ENCODE data around the gene PSMD13. TPM values are rescaled to one million over a fixed set of nuclear protein-coding genes. Genes with fewer than 3 reads are reported as not detected.
"Not testable (repeated sequence)": the region's sequence is repeated elsewhere in the genome, so short reads cannot be mapped to it uniquely, and the experiment has no call there.

PSMD13 gene
- total RNA-seq, 1 donor from 2014 or later: 272 TPM

DNA sequence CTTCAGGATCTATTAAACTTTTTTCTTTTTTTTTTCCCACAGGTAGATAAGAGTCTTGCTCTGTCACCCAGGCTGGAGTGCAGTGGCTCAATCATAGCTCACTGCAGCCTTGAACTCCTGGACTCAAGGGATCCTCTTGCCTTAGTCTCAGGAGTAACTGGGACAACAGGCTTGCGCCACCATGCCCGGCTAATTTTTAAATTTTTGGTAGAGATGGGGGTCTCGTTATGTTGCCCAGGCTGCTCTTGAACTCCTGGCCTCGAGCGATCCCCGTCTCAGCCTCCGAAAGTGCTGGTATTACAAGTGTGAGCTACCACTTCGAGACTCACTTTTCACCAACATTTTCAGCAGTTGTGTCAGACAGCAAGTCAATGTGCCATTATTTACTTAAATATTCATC is 1.6 kb upstream of the PSMD13 start:
- Mint-ChIP-seq H3K4me3 (peak overlapping the region; percentile 97), H3K27me3 (no peaks in the 10 kb centered on the region), H3K36me3 (ENCODE audit: low read depth) (peaks cover 24% of the 10 kb centered on the region), H3K27ac (peak overlapping the region; percentile 95), H3K9me3 (no peaks in the 10 kb centered on the region), H3K4me1 (peaks cover 33% of the 10 kb centered on the region)
- DNase-seq: no peak
- intact Hi-C loops (cut with micrococcal nuclease): no loop called here

DNA sequence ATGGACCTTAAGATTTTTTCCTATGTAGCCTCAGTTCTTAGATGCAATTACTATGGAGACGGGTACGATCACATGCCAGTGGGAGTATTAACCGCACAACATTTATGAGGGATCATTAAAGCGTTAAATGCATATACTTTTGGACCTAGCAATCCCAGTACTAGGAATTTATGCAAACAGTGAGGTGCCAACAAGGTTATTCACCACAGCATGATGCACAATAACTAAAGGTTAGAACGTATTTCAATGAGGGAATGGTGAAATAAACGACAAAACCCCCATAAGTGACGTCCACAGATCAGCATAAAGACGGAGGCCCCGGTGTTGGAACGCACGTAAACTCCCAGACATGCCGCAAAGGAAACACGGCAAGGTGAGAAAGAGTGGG is 1.2 kb upstream of the PSMD13 start:
- DNase-seq: no peak
- Mint-ChIP-seq H3K4me3 (peak overlapping the region; percentile 97), H3K9me3 (no peaks in the 10 kb centered on the region), H3K27me3 (no peaks in the 10 kb centered on the region), H3K4me1 (peaks cover 35% of the 10 kb centered on the region), H3K27ac (peak overlapping the region; percentile 95), H3K36me3 (ENCODE audit: low read depth) (peaks cover 26% of the 10 kb centered on the region)
- intact Hi-C loops (cut with micrococcal nuclease): no loop called here

DNA sequence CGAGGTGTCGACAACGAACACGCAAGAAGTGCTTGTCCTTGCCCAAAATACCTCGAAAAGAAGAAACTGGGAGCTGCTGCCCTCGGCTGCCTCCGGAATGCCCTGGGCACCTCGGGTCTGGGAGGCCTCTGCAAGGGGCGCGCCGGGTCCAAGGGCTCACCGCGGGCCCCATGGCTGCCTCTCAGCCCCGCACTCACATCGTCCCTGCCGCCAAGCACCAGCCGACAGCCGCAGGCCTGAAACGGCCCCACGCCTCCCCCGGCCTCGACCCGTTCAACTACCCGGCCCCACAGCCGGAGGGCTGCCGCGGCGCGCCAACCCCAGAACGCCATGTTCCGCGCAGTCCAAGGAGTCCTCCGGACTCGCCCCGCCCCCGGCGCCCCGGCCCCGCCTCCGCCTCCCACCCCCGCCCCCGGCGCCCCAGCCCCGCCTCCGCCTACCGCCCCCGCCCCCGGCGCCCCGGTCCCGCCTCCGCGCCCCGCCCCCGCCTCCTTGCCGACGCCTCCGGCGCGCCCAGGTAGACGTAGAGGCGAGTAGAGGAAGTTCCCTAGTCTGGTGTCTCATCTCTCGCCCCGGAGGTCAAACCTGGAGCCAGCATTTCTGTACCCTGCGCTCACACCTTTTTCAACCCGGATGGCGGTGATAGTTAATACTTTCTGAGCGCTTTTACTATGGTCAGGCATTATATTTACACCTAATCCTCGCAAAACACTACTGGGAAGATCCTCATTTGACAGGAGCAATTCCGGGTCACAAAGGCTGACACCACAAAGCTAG is 591 bp upstream of the PSMD13 start, which contains the start of gene SIRT3:
Gene SIRT3, minus strand, starts transcription at position 346 of the 777 bp plus-strand sequence. Its CDS starts 14 bp downstream, at position 332.
- peak; percentile 94 for DNase-seq
- peaks cover 37% of the 10 kb centered on the region for H3K4me1 Mint-ChIP-seq

DNA sequence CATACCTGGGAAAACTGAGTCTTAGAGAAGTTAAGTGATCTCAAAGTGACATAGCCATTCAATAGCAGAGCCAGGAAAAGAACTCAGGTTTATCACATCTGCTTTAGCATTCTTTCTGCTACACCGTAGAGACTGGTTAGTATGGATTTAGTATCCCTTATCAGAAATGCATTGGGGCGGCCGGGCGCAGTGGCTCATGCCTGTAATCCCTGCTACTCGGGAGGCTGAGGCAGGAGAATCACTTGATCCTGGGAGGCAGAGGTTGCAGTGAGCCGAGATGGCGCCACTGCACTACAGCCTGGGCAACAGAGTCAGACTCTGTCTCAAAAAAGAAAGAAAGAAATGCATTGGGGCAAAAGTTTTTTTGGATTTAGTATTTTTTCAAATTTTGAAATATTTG is 1.6 kb downstream of the PSMD13 start:
- peaks cover 51% of the 10 kb centered on the region for H3K4me1 Mint-ChIP-seq
- intact Hi-C loops (cut with micrococcal nuclease): not testable (repeated sequence)

More for the DNA sequence above, 591 bp upstream of the PSMD13 start, which contains the start of gene SIRT3:
- H3K4me3 Mint-ChIP-seq: peak within 1 kb of the TSS; percentile 97
- H3K36me3 Mint-ChIP-seq (ENCODE audit: low read depth): peaks cover 28% of the 10 kb centered on the region
- H3K9me3 Mint-ChIP-seq: no peaks in the 10 kb centered on the region
- H3K27ac Mint-ChIP-seq: peak within 1 kb of the TSS; percentile 100
- intact Hi-C loops (cut with micrococcal nuclease): loop anchor here (1.0 to 2.0 kb wide), 5 partner anchors 15 to 270 kb away; partner anchors contain the start of genes BET1L and RIC8A
- H3K27me3 Mint-ChIP-seq: no peaks in the 10 kb centered on the region

DNA sequence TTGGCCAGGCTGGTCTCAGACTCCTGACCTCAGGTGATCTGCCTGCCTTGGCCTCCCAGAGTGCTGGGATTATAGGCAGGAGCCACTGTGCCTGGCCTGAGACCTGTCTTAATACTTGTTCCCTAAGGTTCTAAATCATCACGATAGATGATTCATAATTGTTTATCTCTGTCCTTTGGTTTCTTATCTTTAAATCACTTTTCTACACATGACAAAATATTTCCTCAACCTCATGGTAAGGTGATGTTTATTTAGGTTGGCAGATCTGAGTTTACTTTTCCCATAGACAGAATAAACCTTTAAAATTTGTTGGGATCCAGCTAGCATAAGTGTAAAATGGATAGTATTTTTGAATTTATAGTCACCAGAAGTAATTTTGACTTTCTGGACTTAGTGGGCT is 3.5 kb downstream of the PSMD13 start:
- no peaks in the 10 kb centered on the region for H3K9me3 Mint-ChIP-seq
- H3K4me3 Mint-ChIP-seq: no peak overlapping the region
- H3K27me3 Mint-ChIP-seq: no peaks in the 10 kb centered on the region
- DNase-seq: no peak
- peaks cover 57% of the 10 kb centered on the region for H3K36me3 Mint-ChIP-seq (ENCODE audit: low read depth)
- H3K4me1 Mint-ChIP-seq: peaks cover 54% of the 10 kb centered on the region
- H3K27ac Mint-ChIP-seq: peak overlapping the region; percentile 1
- intact Hi-C loops (cut with micrococcal nuclease): no loop called here

More for the DNA sequence above, 1.6 kb downstream of the PSMD13 start:
- DNase-seq, H3K9me3 Mint-ChIP-seq, H3K27me3 Mint-ChIP-seq: not testable (repeated sequence)
- H3K27ac Mint-ChIP-seq: peak overlapping the region; percentile 100
- H3K36me3 Mint-ChIP-seq (ENCODE audit: low read depth): peaks cover 42% of the 10 kb centered on the region
- H3K4me3 Mint-ChIP-seq: peak overlapping the region; percentile 97

DNA sequence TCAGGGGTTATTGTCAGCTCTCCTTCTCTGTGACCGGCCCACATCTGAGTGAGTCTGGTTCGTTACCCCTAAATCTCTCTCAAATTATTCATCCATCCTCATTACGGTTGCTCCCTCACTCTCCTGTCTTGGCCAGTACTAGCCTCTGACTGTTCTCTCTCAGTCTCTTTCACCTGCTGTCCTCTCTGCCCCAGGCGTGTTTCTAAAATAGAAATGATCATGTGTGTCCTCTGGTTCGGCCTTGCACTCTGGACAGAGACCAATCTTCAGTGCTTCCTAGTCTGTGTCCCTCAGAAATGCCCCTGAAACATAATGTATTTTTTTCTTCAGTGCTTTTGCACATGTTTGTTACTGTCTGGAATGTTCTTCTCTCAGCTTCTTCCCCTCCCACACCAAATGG is 4.9 kb downstream of the PSMD13 start:
- DNase-seq: no peak
- intact Hi-C loops (cut with micrococcal nuclease): no loop called here
- no peak overlapping the region for H3K4me3 Mint-ChIP-seq

DNA sequence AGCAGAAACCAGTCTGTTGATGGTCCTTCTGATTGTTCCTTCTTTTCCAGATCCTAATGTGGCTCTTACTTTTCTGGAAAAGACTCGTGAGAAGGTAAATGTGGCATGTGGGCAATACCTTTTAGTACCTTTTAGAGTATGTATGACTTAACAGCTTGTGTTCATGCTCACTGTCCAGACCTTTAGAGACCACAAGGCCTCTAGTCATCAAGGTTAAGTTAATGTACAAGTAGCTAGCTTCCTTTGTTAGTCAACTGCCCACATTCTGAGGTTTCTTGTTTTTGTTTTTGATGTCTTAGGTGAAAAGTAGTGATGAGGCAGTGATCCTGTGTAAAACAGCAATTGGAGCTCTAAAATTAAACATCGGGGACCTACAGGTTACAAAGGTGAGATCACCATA is 7.6 kb downstream of the PSMD13 start:
- Mint-ChIP-seq H3K27ac (peak overlapping the region; percentile 73), H3K27me3 (no peaks in the 10 kb centered on the region), H3K9me3 (no peaks in the 10 kb centered on the region), H3K4me3 (peak overlapping the region; percentile 17), H3K4me1 (peaks cover 45% of the 10 kb centered on the region), H3K36me3 (ENCODE audit: low read depth) (peaks cover 83% of the 10 kb centered on the region)
- no peak for DNase-seq
- intact Hi-C loops (cut with micrococcal nuclease): no loop called here

More for the DNA sequence above, 4.9 kb downstream of the PSMD13 start:
- peak overlapping the region; percentile 52 for H3K27ac Mint-ChIP-seq
- no peaks in the 10 kb centered on the region for H3K27me3 Mint-ChIP-seq
- H3K36me3 Mint-ChIP-seq (ENCODE audit: low read depth): peaks cover 69% of the 10 kb centered on the region
- H3K9me3 Mint-ChIP-seq: no peaks in the 10 kb centered on the region
- H3K4me1 Mint-ChIP-seq: peaks cover 50% of the 10 kb centered on the region

DNA sequence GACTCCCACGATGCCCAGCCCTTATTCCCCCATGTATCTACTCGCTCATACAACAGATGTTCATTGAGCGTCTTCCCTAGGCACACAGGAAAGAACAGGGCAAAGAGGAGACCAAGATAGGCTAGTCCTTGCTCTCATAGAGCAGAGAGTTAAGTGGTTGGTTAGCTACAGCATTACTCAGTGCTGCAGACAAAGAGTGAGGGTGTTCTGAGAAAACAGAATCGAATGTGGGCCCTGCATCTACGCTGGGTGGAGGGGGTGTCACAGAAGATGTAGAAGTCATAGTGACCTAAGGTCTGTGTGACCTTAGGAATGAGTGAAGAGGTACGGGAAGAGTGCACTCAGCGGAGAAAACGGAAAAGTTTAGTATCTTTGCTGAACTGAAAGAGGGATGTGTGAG is 12.3 kb downstream of the PSMD13 start:
- Mint-ChIP-seq H3K36me3 (ENCODE audit: low read depth) (peaks cover 79% of the 10 kb centered on the region), H3K27ac (peak overlapping the region; percentile 41), H3K4me3 (no peak overlapping the region), H3K27me3 (no peaks in the 10 kb centered on the region), H3K4me1 (peaks cover 28% of the 10 kb centered on the region), H3K9me3 (no peaks in the 10 kb centered on the region)
- intact Hi-C loops (cut with micrococcal nuclease): no loop called here
- DNase-seq: no peak

DNA sequence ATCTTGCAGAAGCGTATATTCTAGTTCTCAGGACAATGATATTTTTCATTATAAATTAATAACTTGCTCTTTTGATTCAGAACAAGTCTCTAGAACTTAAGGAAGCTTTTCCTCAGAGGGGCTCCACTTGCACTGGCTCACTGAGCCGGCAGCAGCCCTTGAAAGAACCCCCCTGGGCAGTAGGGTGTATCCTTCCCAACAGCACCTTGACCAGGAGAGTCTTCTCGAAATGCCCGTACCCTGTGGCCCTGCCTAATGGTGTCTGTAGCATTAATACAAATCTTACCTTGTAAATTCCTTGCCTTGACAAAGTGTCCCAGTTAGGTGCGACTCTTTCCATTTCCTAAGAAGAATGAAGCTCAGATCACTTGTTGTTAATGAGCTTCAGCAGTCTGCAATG is 13.5 kb downstream of the PSMD13 start:
- Mint-ChIP-seq H3K4me3 (no peak overlapping the region), H3K9me3 (no peaks in the 10 kb centered on the region), H3K27ac (peak overlapping the region; percentile 42), H3K27me3 (no peaks in the 10 kb centered on the region), H3K4me1 (peaks cover 23% of the 10 kb centered on the region), H3K36me3 (ENCODE audit: low read depth) (peaks cover 71% of the 10 kb centered on the region)
- DNase-seq: no peak
- intact Hi-C loops (cut with micrococcal nuclease): loop anchor here (1.0 to 2.0 kb wide), 2 partner anchors 13 to 112 kb away; partner anchors contain the start of genes PSMD13 and SIRT3

DNA sequence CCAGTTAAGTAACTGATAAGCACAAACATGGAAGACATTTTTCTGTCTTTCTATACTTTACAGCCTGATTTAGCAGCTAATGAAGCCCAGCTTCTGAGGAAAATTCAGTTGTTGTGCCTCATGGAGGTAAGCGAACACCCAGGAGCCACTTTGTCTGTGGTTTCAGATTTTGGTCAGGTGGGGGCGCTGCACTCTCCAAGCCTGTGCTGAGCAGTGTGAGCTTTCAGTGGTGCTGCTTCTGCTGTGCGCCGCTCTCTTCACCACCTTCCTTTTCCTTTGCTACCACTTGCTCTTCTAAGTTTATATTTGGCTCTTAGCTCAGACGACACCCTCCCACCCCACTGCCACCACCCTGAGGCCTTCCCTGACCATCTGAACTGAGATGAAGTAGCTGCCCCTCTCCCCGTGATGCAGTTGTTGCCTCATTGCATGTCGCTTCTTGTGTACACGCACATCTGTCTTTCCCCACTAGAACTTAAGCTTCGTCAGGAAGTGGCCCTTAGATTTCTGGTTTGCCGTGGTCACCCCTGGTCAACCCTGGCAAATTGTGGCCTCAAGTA is 14.0 kb downstream of the PSMD13 start:
- DNase-seq: peak; percentile 94
- Mint-ChIP-seq H3K27me3 (no peaks in the 10 kb centered on the region), H3K36me3 (ENCODE audit: low read depth) (peaks cover 65% of the 10 kb centered on the region), H3K4me1 (peaks cover 21% of the 10 kb centered on the region), H3K4me3 (no peak overlapping the region), H3K9me3 (no peaks in the 10 kb centered on the region), H3K27ac (peak overlapping the region; percentile 42)
- intact Hi-C loops (cut with micrococcal nuclease): loop anchor here (1.0 to 2.0 kb wide), 3 partner anchors 14 to 111 kb away; partner anchors contain the start of genes PSMD13 and SIRT3

DNA sequence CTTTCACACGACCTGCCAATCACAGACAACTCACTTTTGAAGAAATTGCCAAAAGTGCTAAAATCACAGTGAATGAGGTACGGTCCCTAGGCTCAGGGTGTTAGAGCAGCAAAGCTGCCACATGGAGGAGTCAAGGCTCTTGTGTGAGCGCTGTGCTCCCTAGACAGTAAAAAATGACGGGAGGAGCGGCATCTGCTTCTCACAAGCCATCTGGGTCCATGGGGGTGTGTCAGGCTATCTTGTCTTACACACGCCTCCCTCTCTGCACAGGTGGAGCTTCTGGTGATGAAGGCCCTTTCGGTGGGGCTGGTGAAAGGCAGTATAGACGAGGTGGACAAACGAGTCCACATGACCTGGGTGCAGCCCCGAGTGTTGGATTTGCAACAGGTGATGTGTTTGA is 14.8 kb downstream of the PSMD13 start:
- Mint-ChIP-seq H3K4me3 (no peak overlapping the region), H3K9me3 (no peaks in the 10 kb centered on the region), H3K27ac (no peak overlapping the region), H3K36me3 (ENCODE audit: low read depth) (peaks cover 58% of the 10 kb centered on the region), H3K4me1 (peaks cover 21% of the 10 kb centered on the region), H3K27me3 (no peaks in the 10 kb centered on the region)
- no peak for DNase-seq
- intact Hi-C loops (cut with micrococcal nuclease): loop anchor here (1.0 to 2.0 kb wide), 2 partner anchors 15 kb away; partner anchors contain the start of genes PSMD13 and SIRT3

DNA sequence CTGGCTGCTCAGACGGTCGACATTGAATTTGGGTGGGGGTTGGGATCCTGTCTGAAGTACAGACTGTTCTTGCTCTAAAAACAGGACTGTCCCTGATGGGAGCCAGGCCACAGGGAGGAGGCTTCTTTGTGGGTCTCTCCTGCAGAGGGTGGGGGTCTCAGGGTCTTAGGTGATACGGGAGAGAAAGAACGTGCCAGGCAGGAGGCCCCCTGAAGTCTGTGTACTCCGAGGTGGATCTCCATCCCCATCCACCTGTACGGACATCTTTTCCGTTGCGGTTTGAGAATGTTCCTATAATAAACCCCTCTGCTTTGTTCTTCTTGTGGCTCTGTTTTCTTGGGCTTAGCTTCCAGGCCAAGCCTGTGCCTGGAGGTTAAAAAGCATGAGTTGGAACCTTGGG is 15.9 kb downstream of the PSMD13 start:
- H3K4me1 Mint-ChIP-seq: peaks cover 17% of the 10 kb centered on the region
- intact Hi-C loops (cut with micrococcal nuclease): no loop called here

DNA sequence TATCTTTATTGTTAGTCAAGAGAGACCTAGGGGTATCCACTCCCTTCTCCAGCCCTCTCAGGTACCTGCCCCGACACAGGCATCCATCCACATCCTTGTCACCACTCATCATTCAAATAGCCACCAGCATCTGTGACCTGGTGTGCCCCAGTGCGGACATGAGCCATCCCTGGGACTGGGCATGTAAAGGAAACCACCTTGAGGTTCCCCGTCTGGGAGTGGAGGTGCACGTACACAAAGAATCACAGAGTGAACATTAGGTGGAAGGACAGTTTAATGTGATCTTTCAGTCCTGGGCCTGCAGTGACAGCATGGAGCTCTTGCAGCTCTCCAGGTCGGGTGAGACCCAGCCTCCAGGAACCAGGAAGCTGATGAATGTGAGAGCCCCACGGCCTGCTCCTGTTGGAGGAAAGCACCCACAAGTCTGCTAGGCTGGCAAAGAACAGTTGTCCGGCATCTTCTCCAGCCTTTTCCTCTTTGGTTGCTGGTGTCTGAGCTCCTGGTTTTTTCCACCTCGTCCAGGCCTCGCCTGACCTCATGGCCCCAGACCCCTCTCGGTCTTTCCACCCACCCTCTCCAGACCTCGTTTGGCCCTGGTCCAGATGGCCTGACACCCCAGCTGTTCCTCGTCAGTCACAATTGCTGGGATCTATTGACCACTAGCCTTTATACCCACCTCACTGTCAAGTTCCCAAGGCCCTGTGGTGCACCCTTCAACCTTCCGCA is 16.5 kb downstream of the PSMD13 start:
- peaks cover 42% of the 10 kb centered on the region for H3K36me3 Mint-ChIP-seq (ENCODE audit: low read depth)
- H3K27ac Mint-ChIP-seq: no peak overlapping the region
- intact Hi-C loops (cut with micrococcal nuclease): no loop called here
- no peaks in the 10 kb centered on the region for H3K27me3 Mint-ChIP-seq
- H3K4me1 Mint-ChIP-seq: peaks cover 16% of the 10 kb centered on the region
- H3K4me3 Mint-ChIP-seq: no peak overlapping the region
- no peak for DNase-seq
- no peaks in the 10 kb centered on the region for H3K9me3 Mint-ChIP-seq

More for the DNA sequence above, 15.9 kb downstream of the PSMD13 start:
- Mint-ChIP-seq H3K27ac (no peak overlapping the region), H3K9me3 (no peaks in the 10 kb centered on the region), H3K27me3 (no peaks in the 10 kb centered on the region), H3K36me3 (ENCODE audit: low read depth) (peaks cover 48% of the 10 kb centered on the region), H3K4me3 (no peak overlapping the region)
- DNase-seq: no peak
